Kidney (tissue), 14 donors: ENCODE measurements around the gene GATAD2B. TPM values are rescaled to one million over a fixed set of nuclear protein-coding genes. Genes with fewer than 3 reads are reported as not detected.

Experiments
- DNase-seq, 5 donors: peaks; one replicate each; pipeline ENCODE4 v3.0.0-alpha.2; 2013 to 2020
- FAIRE-seq: peaks from 2 replicates; lab custom pipeline; 2012; peaks lifted over from hg19 to GRCh38; lab: Jason Lieb, UNC
- H3K27ac ChIP-seq, 2 donors: one replicate each; pipeline ENCODE4 v1.7.0; 2013; ENCODE audit warnings: low read depth in 2 of 2, low read length in 2 of 2, inconsistent platforms in 1 of 2
- H3K27me3 ChIP-seq: one replicate; pipeline ENCODE4 v1.7.1; 2013; ENCODE audit warnings: low read length, inconsistent platforms; ENCODE audit not compliant: control insufficient read depth, insufficient read depth
- H3K36me3 ChIP-seq, 3 donors: one replicate each; pipeline versions ENCODE4 v1.7.0 to v1.7.1; 2013; ENCODE audit warnings: low read length in 3 of 3, control low read depth in 1 of 3, inconsistent platforms in 1 of 3; ENCODE audit not compliant: insufficient read depth in 3 of 3, control insufficient read depth in 2 of 3
- H3K4me1 ChIP-seq, 3 donors: one replicate each; pipeline versions ENCODE4 v1.7.0 to v1.7.1; 2013; ENCODE audit warnings: low read length in 3 of 3, inconsistent platforms in 1 of 3, low read depth in 1 of 3; ENCODE audit not compliant: control insufficient read depth in 2 of 3, insufficient read depth in 2 of 3
- H3K4me3 ChIP-seq, 3 donors: one replicate each; pipeline versions ENCODE4 v1.7.0 to v1.8.1; 2013; ENCODE audit warnings: low read length in 3 of 3, control low read depth in 1 of 3, inconsistent platforms in 1 of 3
- H3K9ac ChIP-seq, 3 donors: one replicate each; pipeline versions ENCODE4 v1.7.0 to v1.7.1; 2013; ENCODE audit warnings: low read length in 3 of 3, control low read depth in 1 of 3, inconsistent platforms in 1 of 3
- H3K9me3 ChIP-seq, 3 donors: one replicate each; pipeline versions ENCODE4 v1.7.0 to v1.7.1; 2013; ENCODE audit warnings: low read length in 3 of 3, control low read depth in 1 of 3, inconsistent platforms in 1 of 3; ENCODE audit not compliant: control insufficient read depth in 2 of 3, insufficient read depth in 1 of 3
- intact Hi-C: fragments of 100-400 bp; cut with DNase I; formaldehyde crosslinking; loops from one replicate; pipeline ENCODE4 v1.11.1; 2022
- polyA plus RNA-seq: library from polyadenylated mRNA; stranded (reverse); fragments of 350-450 nt; fragmentation: Illumina TruSeq; extraction: RNeasy Lipid Tissue Mini Kit (QIAGEN cat#74804); gene quantifications from one replicate; pipeline ENCODE4 v1.2.3, GENCODE V29; 2014; ENCODE audit warnings: low read depth, low replicate concordance; ENCODE audit not compliant: insufficient read depth
- total RNA-seq: library from RNA; stranded (reverse); fragmentation: NEBNext Ultra II Directional; extraction: Animal tissue kit (Norgen Biotek cat#: 25700); gene quantifications from one replicate; pipeline ENCODE4 v1.2.1, GENCODE V29; 2021
- TF ChIP-seq, protein P1 (sequence below): IDR thresholded peaks from 3 replicates; pipeline ENCODE4 v1.5.1; 2012; ENCODE audit warnings: mild to moderate bottlenecking, moderate library complexity, borderline replicate concordance; ENCODE audit not compliant: insufficient read depth; ENCODE audit errors: extremely low read depth
- donor health status: control.
- donor health status: control.
- donor health status: control.
- donor health status: control.
- donor health status: control.
- donor health status: DM: yes; HTN: yes; CAD: no.
- donor health status: Normal renal cell carcinoma (clear cell type).

Gene GATAD2B
- total and polyA plus RNA-seq, 2 donors from 2014 or later: 3.6 to 49.0 TPM

DNA sequence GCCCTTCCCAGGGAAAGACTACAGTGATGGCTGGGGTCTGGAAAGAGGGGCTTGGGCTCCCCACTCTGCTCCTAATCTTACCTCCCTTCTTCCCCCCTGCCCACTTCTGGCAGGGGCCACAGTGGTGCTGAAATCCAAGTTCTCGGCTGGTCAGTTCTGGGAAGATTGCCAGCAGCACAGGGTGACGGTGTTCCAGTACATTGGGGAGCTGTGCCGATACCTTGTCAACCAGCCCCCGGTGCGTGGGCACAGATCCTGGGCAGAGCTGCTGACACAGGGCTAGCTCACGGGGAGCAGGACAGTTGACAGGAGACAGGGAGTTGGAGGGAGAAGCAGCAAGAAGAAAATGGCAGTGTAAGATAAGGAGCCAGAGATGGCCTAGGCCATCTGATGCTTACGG lies 145.1 kb downstream of the GATAD2B start:
- H3K9ac ChIP-seq: peak overlapping the region in 1 of 3 donors; percentile 34
- H3K4me1 ChIP-seq: peaks cover 0 to 48% (median 17%) of the 10 kb centered on the region in 3 donors
- H3K9me3 ChIP-seq: no peaks in the 10 kb centered on the region
- intact Hi-C loops: no loop called here
- FAIRE-seq (no peak), DNase-seq (peak in 2 of 5 donors; percentile 52 to 89)
- peaks cover 0 to 4% (median 2%) of the 10 kb centered on the region in 3 donors for H3K36me3 ChIP-seq
- H3K4me3 ChIP-seq: no peak overlapping the region
- TF ChIP-seq, protein P1, sequence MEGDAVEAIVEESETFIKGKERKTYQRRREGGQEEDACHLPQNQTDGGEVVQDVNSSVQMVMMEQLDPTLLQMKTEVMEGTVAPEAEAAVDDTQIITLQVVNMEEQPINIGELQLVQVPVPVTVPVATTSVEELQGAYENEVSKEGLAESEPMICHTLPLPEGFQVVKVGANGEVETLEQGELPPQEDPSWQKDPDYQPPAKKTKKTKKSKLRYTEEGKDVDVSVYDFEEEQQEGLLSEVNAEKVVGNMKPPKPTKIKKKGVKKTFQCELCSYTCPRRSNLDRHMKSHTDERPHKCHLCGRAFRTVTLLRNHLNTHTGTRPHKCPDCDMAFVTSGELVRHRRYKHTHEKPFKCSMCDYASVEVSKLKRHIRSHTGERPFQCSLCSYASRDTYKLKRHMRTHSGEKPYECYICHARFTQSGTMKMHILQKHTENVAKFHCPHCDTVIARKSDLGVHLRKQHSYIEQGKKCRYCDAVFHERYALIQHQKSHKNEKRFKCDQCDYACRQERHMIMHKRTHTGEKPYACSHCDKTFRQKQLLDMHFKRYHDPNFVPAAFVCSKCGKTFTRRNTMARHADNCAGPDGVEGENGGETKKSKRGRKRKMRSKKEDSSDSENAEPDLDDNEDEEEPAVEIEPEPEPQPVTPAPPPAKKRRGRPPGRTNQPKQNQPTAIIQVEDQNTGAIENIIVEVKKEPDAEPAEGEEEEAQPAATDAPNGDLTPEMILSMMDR: no peak
- H3K27ac ChIP-seq: no peak overlapping the region
- H3K27me3 ChIP-seq: no peaks in the 10 kb centered on the region

DNA sequence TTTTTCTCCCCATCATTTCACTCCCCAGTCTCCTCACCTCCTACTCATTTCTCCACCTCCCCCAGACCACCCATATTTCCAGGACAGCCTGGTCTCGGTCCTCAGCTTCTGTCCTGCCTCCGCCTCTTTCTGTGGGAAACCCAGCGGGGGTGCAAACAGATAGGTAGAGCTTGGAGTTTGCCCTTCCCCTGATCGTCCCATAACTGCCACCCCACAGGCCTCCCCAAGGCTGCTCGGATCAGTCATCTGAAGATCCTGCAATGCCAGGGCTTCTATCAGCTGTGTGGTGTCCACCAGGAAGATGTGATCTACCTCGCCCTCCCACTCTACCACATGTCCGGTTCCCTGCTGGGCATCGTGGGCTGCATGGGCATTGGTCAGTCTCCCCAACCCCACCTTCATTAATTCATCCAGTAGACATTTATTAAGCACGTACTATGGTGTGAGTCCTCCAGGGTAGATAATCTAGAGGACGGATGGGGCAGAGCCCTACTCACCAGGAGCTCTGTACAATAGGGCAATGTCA lies 145.9 kb downstream of the GATAD2B start:
- intact Hi-C loops: no loop called here
- peaks cover 0 to 48% (median 17%) of the 10 kb centered on the region in 3 donors for H3K4me1 ChIP-seq
- FAIRE-seq (no peak), DNase-seq (peak in 2 of 5 donors; percentile 39 to 53)
- no peak overlapping the region for H3K9ac ChIP-seq
- no peak overlapping the region for H3K27ac ChIP-seq
- H3K36me3 ChIP-seq: peaks cover 0 to 10% (median 8%) of the 10 kb centered on the region in 3 donors
- no peaks in the 10 kb centered on the region for H3K9me3 ChIP-seq
- no peaks in the 10 kb centered on the region for H3K27me3 ChIP-seq
- TF ChIP-seq, protein P1: no peak
- H3K4me3 ChIP-seq: peak overlapping the region in 1 of 3 donors; percentile 33

DNA sequence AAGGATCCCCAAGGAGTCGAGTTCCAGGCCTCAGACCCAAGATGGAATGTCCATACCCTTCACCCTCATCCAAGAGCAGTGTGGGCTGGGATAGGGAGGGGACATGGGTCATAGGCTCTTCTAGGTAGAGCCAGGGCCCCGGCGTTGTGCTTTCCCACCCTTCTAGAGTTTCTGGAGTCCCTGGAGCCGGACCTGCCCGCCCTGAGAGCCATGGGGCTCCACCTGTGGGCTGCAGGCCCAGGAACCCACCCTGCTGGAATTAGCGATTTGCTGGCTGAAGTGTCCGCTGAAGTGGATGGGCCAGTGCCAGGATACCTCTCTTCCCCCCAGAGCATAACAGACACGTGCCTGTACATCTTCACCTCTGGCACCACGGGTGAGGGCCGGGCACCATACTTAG lies 146.4 kb downstream of the GATAD2B start:
- FAIRE-seq (no peak), DNase-seq (peak in 1 of 5 donors; percentile 66)
- Histone ChIP-seq H3K36me3 (peaks cover 0 to 10% (median 8%) of the 10 kb centered on the region in 3 donors), H3K4me3 (peak overlapping the region; percentile 53 to 76 (median 58)), H3K27ac (peak overlapping the region in 1 of 2 donors; percentile 85), H3K4me1 (peaks cover 0 to 48% (median 17%) of the 10 kb centered on the region in 3 donors), H3K27me3 (no peaks in the 10 kb centered on the region), H3K9ac (peak overlapping the region in 1 of 3 donors; percentile 71), H3K9me3 (no peaks in the 10 kb centered on the region)
- TF ChIP-seq, protein P1: no peak
- intact Hi-C loops: no loop called here
